HCT116 (cell line): ENCODE measurements around the gene OPN1MW.
"Not testable (repeated sequence)": the region's sequence is repeated elsewhere in the genome, so short reads cannot be mapped to it uniquely, and the experiment has no call there.

Experiments
- CEBPB ChIP-seq: IDR thresholded peaks from 2 replicates; pipeline ENCODE4 v1.6.1; 2012; ENCODE audit warnings: low read depth
- EZH2 ChIP-seq: fragments of 200-600 bp; sonication (generic); IDR thresholded peaks from 2 replicates; pipeline ENCODE4 v1.6.1; 2017; ENCODE audit warnings: antibody characterized with exemption, mixed run types
- POLR2A ChIP-seq: IDR thresholded peaks from 2 replicates; pipeline ENCODE4 v1.7.0; 2011; ENCODE audit warnings: borderline replicate concordance; ENCODE audit not compliant: insufficient read depth, insufficient read length; ENCODE audit errors: extremely low read depth
- POLR2AphosphoS5 ChIP-seq: IDR thresholded peaks from 2 replicates; pipeline ENCODE4 v1.6.1; 2011; ENCODE audit warnings: mild to moderate bottlenecking, low read depth, low read length, moderate library complexity
- RAD21 ChIP-seq: IDR thresholded peaks from 2 replicates; pipeline ENCODE4 v1.6.1; 2012; ENCODE audit warnings: low read depth, mild to moderate bottlenecking
- REST ChIP-seq: IDR thresholded peaks from 2 replicates; pipeline ENCODE4 v1.6.1; 2012; ENCODE audit warnings: low read depth
- SP1 ChIP-seq: IDR thresholded peaks from 2 replicates; pipeline ENCODE4 v1.6.1; 2012; ENCODE audit warnings: low read depth
- TCF7L2 ChIP-seq: IDR thresholded peaks from 2 replicates; pipeline ENCODE4 v1.7.0; 2011; ENCODE audit warnings: borderline replicate concordance, inconsistent platforms; ENCODE audit not compliant: insufficient read depth, insufficient read length; ENCODE audit errors: extremely low read depth
- ZNF274 ChIP-seq: fragments of 200-500 bp; sonication (Bioruptor generic); IDR thresholded peaks from 2 replicates; pipeline ENCODE4 v1.6.1; 2014; ENCODE audit warnings: mild to moderate bottlenecking, low read depth, low read length, inconsistent platforms
- TF ChIP-seq, protein P1 (sequence below), 3 experiments: fragments of 200-600 bp in 1 of 3; sonication (generic) in 1 of 3; IDR thresholded peaks in 2 of 3; conservative IDR thresholded peaks in 1 of 3; 2 replicates each; pipeline ENCODE4 v1.5.1; 2012 to 2017; ENCODE audit warnings: low read depth in 2 of 3, low read length in 2 of 3, antibody characterized with exemption in 1 of 3, borderline replicate concordance in 1 of 3, control low read depth in 1 of 3, mild to moderate bottlenecking in 1 of 3, mixed read lengths in 1 of 3, mixed run types in 1 of 3, moderate library complexity in 1 of 3; ENCODE audit not compliant: insufficient read depth in 1 of 3

GRCh38 chrX:154219456-154219855 lies 37.1 kb downstream of the OPN1MW start, which contains the start of gene OPN1MW2:
- TF ChIP-seq POLR2A, ZNF274, REST, TCF7L2, RAD21, CEBPB, POLR2AphosphoS5, EZH2, SP1: not testable (repeated sequence)
- TF ChIP-seq, protein P1, sequence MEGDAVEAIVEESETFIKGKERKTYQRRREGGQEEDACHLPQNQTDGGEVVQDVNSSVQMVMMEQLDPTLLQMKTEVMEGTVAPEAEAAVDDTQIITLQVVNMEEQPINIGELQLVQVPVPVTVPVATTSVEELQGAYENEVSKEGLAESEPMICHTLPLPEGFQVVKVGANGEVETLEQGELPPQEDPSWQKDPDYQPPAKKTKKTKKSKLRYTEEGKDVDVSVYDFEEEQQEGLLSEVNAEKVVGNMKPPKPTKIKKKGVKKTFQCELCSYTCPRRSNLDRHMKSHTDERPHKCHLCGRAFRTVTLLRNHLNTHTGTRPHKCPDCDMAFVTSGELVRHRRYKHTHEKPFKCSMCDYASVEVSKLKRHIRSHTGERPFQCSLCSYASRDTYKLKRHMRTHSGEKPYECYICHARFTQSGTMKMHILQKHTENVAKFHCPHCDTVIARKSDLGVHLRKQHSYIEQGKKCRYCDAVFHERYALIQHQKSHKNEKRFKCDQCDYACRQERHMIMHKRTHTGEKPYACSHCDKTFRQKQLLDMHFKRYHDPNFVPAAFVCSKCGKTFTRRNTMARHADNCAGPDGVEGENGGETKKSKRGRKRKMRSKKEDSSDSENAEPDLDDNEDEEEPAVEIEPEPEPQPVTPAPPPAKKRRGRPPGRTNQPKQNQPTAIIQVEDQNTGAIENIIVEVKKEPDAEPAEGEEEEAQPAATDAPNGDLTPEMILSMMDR (IDR thresholded peaks at IDR 0.05 in 2 of 3, conservative IDR thresholded peaks at IDR 0.05 in 1 of 3; ENCODE audit: borderline replicate concordance in 1 of 3, insufficient read depth in 1 of 3, low read depth in 2 of 3, low read length in 2 of 3): not testable (repeated sequence)
